H54 (cell line): Measurements from ENCODE around the gene STARD10.

Source experiments
- DNase-seq: peaks from one replicate; pipeline ENCODE4 v3.0.0; 2011; ENCODE audit warnings: low spot score, mixed read lengths; ENCODE audit not compliant: insufficient read length
- FAIRE-seq: peaks from 3 replicates; lab custom pipeline; 2011; peaks lifted over from hg19 to GRCh38; lab: Jason Lieb, UNC
- POLR2A ChIP-seq: IDR thresholded peaks from 2 replicates; pipeline ENCODE4 v1.6.1; 2011; ENCODE audit warnings: low read depth, mild to moderate bottlenecking, low read length

Gene STARD10

GRCh38 chr11:72764503-72764902 is 29.3 kb downstream of the STARD10 start:
- FAIRE-seq (no peak), DNase-seq (no peak)
- no peak for TF ChIP-seq POLR2A

GRCh38 chr11:72763823-72764222 is 30.0 kb downstream of the STARD10 start:
- no peak for TF ChIP-seq POLR2A
- FAIRE-seq (no peak), DNase-seq (no peak)

GRCh38 chr11:72762641-72763304 is 31.1 kb downstream of the STARD10 start:
- FAIRE-seq, result no peak
- no peak for TF ChIP-seq POLR2A
- no peak for DNase-seq

GRCh38 chr11:72760539-72761405 is 33.1 kb downstream of the STARD10 start:
- FAIRE-seq (no peak), DNase-seq (no peak)
- no peak for TF ChIP-seq POLR2A

GRCh38 chr11:72759468-72759985 is 34.3 kb downstream of the STARD10 start:
- no peak for TF ChIP-seq POLR2A
- DNase-seq (no peak), FAIRE-seq (no peak)

GRCh38 chr11:72758690-72759389 is 35.0 kb downstream of the STARD10 start:
- DNase-seq (no peak), FAIRE-seq (no peak)
- TF ChIP-seq POLR2A, result no peak

GRCh38 chr11:72758304-72758689 is 35.5 kb downstream of the STARD10 start:
- DNase-seq (peak; percentile 83), FAIRE-seq (no peak)
- no peak for TF ChIP-seq POLR2A

- no peak for TF ChIP-seq POLR2A
- DNase-seq, result no peak
- FAIRE-seq, result no peak
Measured at GRCh38 chr11:72755713-72756285, 38.0 kb downstream of the STARD10 start.

- TF ChIP-seq POLR2A, result no peak
- DNase-seq (no peak), FAIRE-seq (no peak)
Measured at GRCh38 chr11:72754544-72755155, 39.2 kb downstream of the STARD10 start.

- TF ChIP-seq POLR2A, result no peak
- FAIRE-seq (no peak), DNase-seq (no peak)
Measured at GRCh38 chr11:72754149-72754543, 39.7 kb downstream of the STARD10 start.

- no peak for TF ChIP-seq POLR2A
- no peak for FAIRE-seq
- no peak for DNase-seq
Measured at GRCh38 chr11:72753341-72754148, 40.3 kb downstream of the STARD10 start.
